K562 (cell line): Measurements from ENCODE around the gene LLGL1. TPM values are rescaled to one million over a fixed set of nuclear protein-coding genes. Genes with fewer than 3 reads are reported as not detected.

Source experiments
- BRCA1 ChIP-seq, 2 experiments: fragments of 450-650 bp in 1 of 2; sonication (generic) in 1 of 2; formaldehyde crosslinking in 1 of 2; IDR thresholded peaks; 2 replicates each; pipeline versions ENCODE4 v1.5.0 to v1.6.1; 2017 to 2020; ENCODE audit warnings: mild to moderate bottlenecking in 1 of 2, missing genetic modification reagents in 1 of 2
- DDX20 ChIP-seq: fragments of 450-650 bp; IDR thresholded peaks from 2 replicates; pipeline ENCODE4 v1.6.1; 2016; ENCODE audit warnings: missing genetic modification characterization, low read depth, mild to moderate bottlenecking, missing compliant biosample characterization, moderate library complexity
- ELF4 ChIP-seq: fragments of 450-650 bp; formaldehyde crosslinking; IDR thresholded peaks from 2 replicates; pipeline ENCODE4 v1.4.0; 2022; ENCODE audit warnings: missing genetic modification characterization
- GTF2B ChIP-seq: IDR thresholded peaks from 2 replicates; pipeline ENCODE4 v1.6.1; 2011; ENCODE audit not compliant: insufficient read length; ENCODE audit errors: extremely low read depth
- MTA1 ChIP-seq: fragments of 450-650 bp; IDR thresholded peaks from 2 replicates; pipeline ENCODE4 v1.6.1; 2017; ENCODE audit warnings: borderline replicate concordance
- MXI1 ChIP-seq: IDR thresholded peaks from 2 replicates; pipeline ENCODE4 v1.6.1; 2011; ENCODE audit warnings: low read depth, mild to moderate bottlenecking, improper control_type of control experiment, low read length
- NFE2L1 ChIP-seq: fragments of 450-650 bp; IDR thresholded peaks from 2 replicates; pipeline ENCODE4 v1.6.1; 2016; ENCODE audit warnings: missing genetic modification characterization, low read depth, mild to moderate bottlenecking, missing compliant biosample characterization, moderate library complexity, borderline replicate concordance
- PRDM10 ChIP-seq: fragments of 450-650 bp; IDR thresholded peaks from 2 replicates; pipeline ENCODE4 v1.6.1; 2018; ENCODE audit not compliant: partially characterized antibody
- SRSF1 ChIP-seq: fragments of 200-400 bp; formaldehyde crosslinking; IDR thresholded peaks from 2 replicates; pipeline ENCODE4 v1.6.1; 2017; ENCODE audit warnings: mild to moderate bottlenecking, low read depth, low read length, moderate library complexity
- TAF1 ChIP-seq: IDR thresholded peaks from 2 replicates; pipeline ENCODE4 v1.6.1; 2011; ENCODE audit warnings: mild to moderate bottlenecking, low read length, moderate library complexity; ENCODE audit not compliant: insufficient read depth, control insufficient read depth, severe bottlenecking; ENCODE audit errors: extremely low read depth
- ZNF253 ChIP-seq: fragments of 250-450 bp; sonication (Bioruptor Pico); conservative IDR thresholded peaks from 2 replicates; pipeline ENCODE4 v1.6.1; 2021; ENCODE audit warnings: mild to moderate bottlenecking
- ZNF644 ChIP-seq: fragments of 200-800 bp; sonication (Bioruptor generic); IDR thresholded peaks from 2 replicates; pipeline ENCODE4 v1.6.1; 2016; ENCODE audit warnings: low read depth, missing genetic modification characterization, missing compliant biosample characterization
- ZZZ3 ChIP-seq: fragments of 450-650 bp; IDR thresholded peaks from 2 replicates; pipeline ENCODE4 v1.6.1; 2016; ENCODE audit warnings: antibody characterized with exemption, mild to moderate bottlenecking, moderate library complexity
- polyA plus RNA-seq, 8 experiments: library from polyadenylated mRNA; depleted of rRNA in 4 of 8; stranded (reverse) in 5 of 8; unstranded in 3 of 8; fragments of >200 nt; fragmentation: Nextera tagmentation in 2 of 8; fragmentation: Illumina TruSeq in 1 of 8; extraction: Ambion mirVana in 2 of 8; extraction: Trizol in 1 of 8; gene quantifications; 2 replicates each; pipeline versions ENCODE4 v1.2.1 to v1.2.3, GENCODE V29; 2011 to 2014; ENCODE audit warnings: inconsistent platforms in 1 of 8, missing spikeins in 1 of 8
- total RNA-seq, 7 experiments: library from RNA; depleted of rRNA in 6 of 7; stranded (reverse); fragments of >200 nt in 6 of 7; fragmentation: Illumina TruSeq in 2 of 7; extraction: Trizol in 2 of 7; gene quantifications; 2 replicates each; pipeline versions ENCODE4 v1.2.1 to v1.2.3, GENCODE V29; 2011 to 2021; ENCODE audit warnings: low replicate concordance in 1 of 7
- TF ChIP-seq, protein P1 (sequence below), 2 experiments: fragments of 450-650 bp; conservative IDR thresholded peaks; 2 replicates each; pipeline ENCODE4 v1.6.1; 2017; ENCODE audit warnings: mild to moderate bottlenecking in 2 of 2, moderate library complexity in 2 of 2
- TF ChIP-seq, protein P2 (sequence below): sonication (generic); formaldehyde crosslinking; IDR thresholded peaks from 2 replicates; pipeline ENCODE4 v1.8.1; 2023; ENCODE audit warnings: mild to moderate bottlenecking, missing genetic modification reagents
- TF ChIP-seq, protein P3 (sequence below): fragments of 250-450 bp; sonication (Bioruptor Pico); IDR thresholded peaks from 2 replicates; pipeline ENCODE4 v1.9.0; 2021; ENCODE audit warnings: mild to moderate bottlenecking, inconsistent platforms

LLGL1 gene
- total and polyA plus RNA-seq, 9 of the 15 experiments (the other 6 are each of a cell fraction or from before 2014, with no cell fraction given): 0.11 to 12.9 (median 5.3) TPM; not detected in 1

- TF ChIP-seq, protein P1, sequence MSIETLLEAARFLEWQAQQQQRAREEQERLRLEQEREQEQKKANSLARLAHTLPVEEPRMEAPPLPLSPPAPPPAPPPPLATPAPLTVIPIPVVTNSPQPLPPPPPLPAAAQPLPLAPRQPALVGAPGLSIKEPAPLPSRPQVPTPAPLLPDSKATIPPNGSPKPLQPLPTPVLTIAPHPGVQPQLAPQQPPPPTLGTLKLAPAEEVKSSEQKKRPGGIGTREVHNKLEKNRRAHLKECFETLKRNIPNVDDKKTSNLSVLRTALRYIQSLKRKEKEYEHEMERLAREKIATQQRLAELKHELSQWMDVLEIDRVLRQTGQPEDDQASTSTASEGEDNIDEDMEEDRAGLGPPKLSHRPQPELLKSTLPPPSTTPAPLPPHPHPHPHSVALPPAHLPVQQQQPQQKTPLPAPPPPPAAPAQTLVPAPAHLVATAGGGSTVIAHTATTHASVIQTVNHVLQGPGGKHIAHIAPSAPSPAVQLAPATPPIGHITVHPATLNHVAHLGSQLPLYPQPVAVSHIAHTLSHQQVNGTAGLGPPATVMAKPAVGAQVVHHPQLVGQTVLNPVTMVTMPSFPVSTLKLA (conservative IDR thresholded peaks at IDR 0.05): peak in 1 of 2 experiments; percentile 14; a peak in 1 of 4 replicates
- TF ChIP-seq GTF2B (no peak), DDX20 (tag) (no peak), ZNF644 (tag) (no peak), TAF1 (no peak), ZZZ3 (no peak), ZNF253 (no peak), BRCA1 (IDR thresholded peaks at IDR 0.05) (no peak), BRCA1 (CRISPR knock-in tag; IDR thresholded peaks at IDR 0.05) (no peak), MXI1 (no peak), PRDM10 (no peak), NFE2L1 (tag) (no peak), ELF4 (CRISPR knock-in tag) (no peak), SRSF1 (no peak), MTA1 (no peak)
- TF ChIP-seq, protein P2, sequence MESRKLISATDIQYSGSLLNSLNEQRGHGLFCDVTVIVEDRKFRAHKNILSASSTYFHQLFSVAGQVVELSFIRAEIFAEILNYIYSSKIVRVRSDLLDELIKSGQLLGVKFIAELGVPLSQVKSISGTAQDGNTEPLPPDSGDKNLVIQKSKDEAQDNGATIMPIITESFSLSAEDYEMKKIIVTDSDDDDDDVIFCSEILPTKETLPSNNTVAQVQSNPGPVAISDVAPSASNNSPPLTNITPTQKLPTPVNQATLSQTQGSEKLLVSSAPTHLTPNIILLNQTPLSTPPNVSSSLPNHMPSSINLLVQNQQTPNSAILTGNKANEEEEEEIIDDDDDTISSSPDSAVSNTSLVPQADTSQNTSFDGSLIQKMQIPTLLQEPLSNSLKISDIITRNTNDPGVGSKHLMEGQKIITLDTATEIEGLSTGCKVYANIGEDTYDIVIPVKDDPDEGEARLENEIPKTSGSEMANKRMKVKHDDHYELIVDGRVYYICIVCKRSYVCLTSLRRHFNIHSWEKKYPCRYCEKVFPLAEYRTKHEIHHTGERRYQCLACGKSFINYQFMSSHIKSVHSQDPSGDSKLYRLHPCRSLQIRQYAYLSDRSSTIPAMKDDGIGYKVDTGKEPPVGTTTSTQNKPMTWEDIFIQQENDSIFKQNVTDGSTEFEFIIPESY (CRISPR knock-in tag): no peak
- TF ChIP-seq, protein P3, sequence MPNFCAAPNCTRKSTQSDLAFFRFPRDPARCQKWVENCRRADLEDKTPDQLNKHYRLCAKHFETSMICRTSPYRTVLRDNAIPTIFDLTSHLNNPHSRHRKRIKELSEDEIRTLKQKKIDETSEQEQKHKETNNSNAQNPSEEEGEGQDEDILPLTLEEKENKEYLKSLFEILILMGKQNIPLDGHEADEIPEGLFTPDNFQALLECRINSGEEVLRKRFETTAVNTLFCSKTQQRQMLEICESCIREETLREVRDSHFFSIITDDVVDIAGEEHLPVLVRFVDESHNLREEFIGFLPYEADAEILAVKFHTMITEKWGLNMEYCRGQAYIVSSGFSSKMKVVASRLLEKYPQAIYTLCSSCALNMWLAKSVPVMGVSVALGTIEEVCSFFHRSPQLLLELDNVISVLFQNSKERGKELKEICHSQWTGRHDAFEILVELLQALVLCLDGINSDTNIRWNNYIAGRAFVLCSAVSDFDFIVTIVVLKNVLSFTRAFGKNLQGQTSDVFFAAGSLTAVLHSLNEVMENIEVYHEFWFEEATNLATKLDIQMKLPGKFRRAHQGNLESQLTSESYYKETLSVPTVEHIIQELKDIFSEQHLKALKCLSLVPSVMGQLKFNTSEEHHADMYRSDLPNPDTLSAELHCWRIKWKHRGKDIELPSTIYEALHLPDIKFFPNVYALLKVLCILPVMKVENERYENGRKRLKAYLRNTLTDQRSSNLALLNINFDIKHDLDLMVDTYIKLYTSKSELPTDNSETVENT (CRISPR knock-in tag): no peak
These were observed 32.5 kb downstream of the LLGL1 start (continued) for GRCh38 chr17:18257982-18258355.
